AG09309 (cell line): ENCODE data around the gene MARK4.
"Not testable (repeated sequence)": the region's sequence is repeated elsewhere in the genome, so short reads cannot be mapped to it uniquely, and the experiment has no call there.

ENCODE experiments used
- DNase-seq: peaks from one replicate; pipeline ENCODE4 v3.0.0-alpha.2; 2010; ENCODE audit warnings: low read depth
- H3K4me3 ChIP-seq: 2 replicates; pipeline ENCODE4 v1.5.1; 2011; ENCODE audit warnings: mild to moderate bottlenecking, low read depth, low read length, moderate library complexity; ENCODE audit not compliant: control insufficient read depth
- CTCF ChIP-seq: IDR thresholded peaks from 2 replicates; pipeline ENCODE4 v1.5.1; 2011; ENCODE audit warnings: mild to moderate bottlenecking, low read depth, low read length, inconsistent platforms; ENCODE audit not compliant: insufficient read depth, control insufficient read depth; ENCODE audit errors: missing control alignments

Gene MARK4

GRCh38 chr19:45306518-45307027 lies 55.5 kb downstream of the MARK4 start:
- no peak for DNase-seq
- TF ChIP-seq CTCF: no peak
- no peak overlapping the region for H3K4me3 ChIP-seq

GRCh38 chr19:45307361-45307760 lies 56.3 kb downstream of the MARK4 start:
- no peak for DNase-seq
- no peak for TF ChIP-seq CTCF
- H3K4me3 ChIP-seq: no peak overlapping the region

DNA sequence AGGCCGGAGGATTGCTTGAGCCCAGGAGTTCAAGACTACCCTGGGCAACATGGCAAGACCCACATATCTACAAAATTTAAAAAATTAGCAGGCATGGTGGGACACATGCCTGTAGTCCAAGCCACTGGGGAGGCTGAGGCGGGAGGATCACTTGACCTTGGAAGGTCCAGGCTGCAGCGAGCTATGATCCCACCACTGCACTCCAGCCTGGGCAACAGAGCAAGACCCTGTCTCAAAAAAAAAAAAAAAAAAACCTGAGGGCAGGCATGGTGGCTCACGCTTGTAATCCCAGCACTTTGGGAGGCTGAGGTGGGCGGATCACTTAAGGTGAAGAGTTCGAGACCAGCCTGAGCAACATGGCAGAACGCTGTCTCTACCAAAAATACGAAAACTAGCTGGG lies 58.3 kb downstream of the MARK4 start:
- DNase-seq, H3K4me3 ChIP-seq: not testable (repeated sequence)

DNA sequence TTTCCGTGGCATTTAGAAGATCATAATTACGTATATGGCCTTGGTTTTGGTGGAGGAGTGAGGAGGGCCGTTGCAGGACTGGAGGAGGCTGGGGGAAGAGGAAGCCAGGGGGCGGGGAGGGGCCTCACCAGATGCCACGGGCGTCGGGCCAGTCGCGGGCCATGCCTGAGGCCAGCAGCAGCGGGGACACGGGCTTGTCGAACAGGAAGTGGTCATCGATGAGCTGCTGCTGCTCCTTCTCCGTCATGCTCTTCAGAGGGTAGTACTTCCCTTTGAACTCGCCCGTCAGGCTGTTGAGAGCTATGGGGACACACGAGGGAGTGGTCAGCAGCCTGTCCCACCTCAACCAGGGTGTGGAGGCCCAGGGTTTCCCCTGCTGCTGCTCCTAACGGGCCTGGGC lies 60.5 kb downstream of the MARK4 start:
- DNase-seq: no peak
- TF ChIP-seq CTCF: no peak
- H3K4me3 ChIP-seq: no peak overlapping the region

- not testable (repeated sequence) for H3K4me3 ChIP-seq, DNase-seq
Observed at GRCh38 chr19:45312285-45312684, 61.2 kb downstream of the MARK4 start.

GRCh38 chr19:45314708-45315245 lies 63.7 kb downstream of the MARK4 start:
- TF ChIP-seq CTCF: no peak
- no peak for DNase-seq
- no peak overlapping the region for H3K4me3 ChIP-seq

GRCh38 chr19:45315304-45315703 lies 64.2 kb downstream of the MARK4 start:
- no peak overlapping the region for H3K4me3 ChIP-seq
- TF ChIP-seq CTCF: no peak
- DNase-seq: no peak
